Sigmoid colon (tissue), 7 donors: ENCODE data around the gene HABP2. TPM values are rescaled to one million over a fixed set of nuclear protein-coding genes. Genes with fewer than 3 reads are reported as not detected.

Experiments
- DNase-seq: peaks from one replicate; pipeline ENCODE4 v3.0.0-alpha.2; 2019
- H3K27ac ChIP-seq, 4 donors: fragments of 200-600 bp; sonication (generic); one replicate each; pipeline ENCODE4 v1.5.1; 2016 to 2019; ENCODE audit warnings: mild to moderate bottlenecking in 1 of 4
- H3K27me3 ChIP-seq, 3 donors: fragments of 200-600 bp; sonication (generic); one replicate each; pipeline ENCODE4 v1.5.1; 2019; ENCODE audit warnings: mild to moderate bottlenecking in 1 of 3
- H3K36me3 ChIP-seq, 4 donors: fragments of 200-600 bp; sonication (generic); one replicate each; pipeline ENCODE4 v1.5.1; 2016 to 2019
- H3K4me1 ChIP-seq, 4 donors: fragments of 200-600 bp; sonication (generic); one replicate each; pipeline ENCODE4 v1.5.1; 2017 to 2019
- H3K4me3 ChIP-seq, 4 donors: fragments of 200-600 bp; sonication (generic); one replicate each; pipeline ENCODE4 v1.5.1; 2017 to 2019; ENCODE audit warnings: mild to moderate bottlenecking in 2 of 4, moderate library complexity in 1 of 4
- H3K9me3 ChIP-seq, 4 donors: fragments of 200-600 bp in 3 of 4; sonication (generic) in 3 of 4; one replicate each; pipeline versions ENCODE4 v1.5.1 to v1.6.1; 2013 to 2019
- EP300 ChIP-seq, 4 donors: sonication (generic); formaldehyde crosslinking; IDR thresholded peaks; one replicate each; pipeline ENCODE4 v1.6.1; 2017; ENCODE audit warnings: antibody characterized with exemption in 4 of 4
- POLR2A ChIP-seq, 2 donors: fragments of 450-650 bp; IDR thresholded peaks; one replicate each; pipeline ENCODE4 v1.6.1; 2016; ENCODE audit warnings: antibody characterized with exemption in 2 of 2, mild to moderate bottlenecking in 2 of 2, moderate library complexity in 2 of 2
- POLR2AphosphoS5 ChIP-seq, 4 donors: sonication (generic); formaldehyde crosslinking; IDR thresholded peaks; one replicate each; pipeline ENCODE4 v1.6.1; 2017; ENCODE audit warnings: antibody characterized with exemption in 4 of 4
- WGBS, 2 donors: extraction: QIAGEN DNeasy Blood & Tissue Kit; methylation state at CpG; one replicate each; pipeline ENCODE4 v1.1.7; 2013; 5-methylcytosine and 5-hydroxymethylcytosine counted together
- intact Hi-C: fragments of 100-400 bp; cut with DNase I; formaldehyde crosslinking; loops from one replicate; pipeline ENCODE4 v1.15.1; 2023
- polyA plus RNA-seq, 3 donors: library from polyadenylated mRNA; stranded (reverse); fragments of 200-250 nt; gene quantifications; one replicate each; pipeline ENCODE4 v1.2.3, GENCODE V29; 2013
- total RNA-seq, 4 donors: library from RNA; depleted of rRNA; stranded (reverse); fragments of >200 nt; gene quantifications; one replicate each; pipeline ENCODE4 v1.1.0, GENCODE V29; 2016
- TF ChIP-seq, protein P1 (sequence below), 4 experiments: fragments of 450-650 bp in 3 of 4; fragments of 200-600 bp in 1 of 4; IDR thresholded peaks; one replicate each; pipeline ENCODE4 v1.5.1; 2016 to 2019; ENCODE audit warnings: antibody characterized with exemption in 4 of 4, mild to moderate bottlenecking in 3 of 4, moderate library complexity in 2 of 4
- donor health status: healthy with polysubstance abuse.
- donor health status: Bipolar disorder and iron deficiency.
- donor health status: healthy.

The HABP2 gene
- total and polyA plus RNA-seq, 7 donors: not detected

DNA sequence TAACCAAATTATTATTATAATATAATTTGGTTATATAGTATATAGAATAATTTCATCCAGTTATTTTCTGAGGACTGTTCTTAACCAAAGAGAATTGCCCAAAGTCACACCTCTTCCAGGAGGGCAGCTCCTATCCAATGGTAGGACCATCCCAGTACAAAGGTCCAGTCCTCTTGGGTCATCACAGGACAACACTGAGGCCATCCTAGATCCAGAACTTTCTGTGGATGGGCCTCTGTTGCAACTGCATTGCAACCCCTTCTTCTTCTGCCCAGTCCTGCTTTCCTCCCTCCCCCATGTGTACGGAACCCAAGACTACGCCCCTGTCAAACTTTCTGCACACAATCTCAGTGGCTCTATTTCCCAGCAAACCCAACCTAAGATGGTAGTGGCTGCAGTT is 5.4 kb upstream of the HABP2 start:
- no peaks in the 10 kb centered on the region for H3K36me3 ChIP-seq
- intact Hi-C loops: no loop called here
- H3K4me1 ChIP-seq: no peaks in the 10 kb centered on the region
- no peak for DNase-seq
- no peaks in the 10 kb centered on the region for H3K9me3 ChIP-seq
- TF ChIP-seq, protein P1, sequence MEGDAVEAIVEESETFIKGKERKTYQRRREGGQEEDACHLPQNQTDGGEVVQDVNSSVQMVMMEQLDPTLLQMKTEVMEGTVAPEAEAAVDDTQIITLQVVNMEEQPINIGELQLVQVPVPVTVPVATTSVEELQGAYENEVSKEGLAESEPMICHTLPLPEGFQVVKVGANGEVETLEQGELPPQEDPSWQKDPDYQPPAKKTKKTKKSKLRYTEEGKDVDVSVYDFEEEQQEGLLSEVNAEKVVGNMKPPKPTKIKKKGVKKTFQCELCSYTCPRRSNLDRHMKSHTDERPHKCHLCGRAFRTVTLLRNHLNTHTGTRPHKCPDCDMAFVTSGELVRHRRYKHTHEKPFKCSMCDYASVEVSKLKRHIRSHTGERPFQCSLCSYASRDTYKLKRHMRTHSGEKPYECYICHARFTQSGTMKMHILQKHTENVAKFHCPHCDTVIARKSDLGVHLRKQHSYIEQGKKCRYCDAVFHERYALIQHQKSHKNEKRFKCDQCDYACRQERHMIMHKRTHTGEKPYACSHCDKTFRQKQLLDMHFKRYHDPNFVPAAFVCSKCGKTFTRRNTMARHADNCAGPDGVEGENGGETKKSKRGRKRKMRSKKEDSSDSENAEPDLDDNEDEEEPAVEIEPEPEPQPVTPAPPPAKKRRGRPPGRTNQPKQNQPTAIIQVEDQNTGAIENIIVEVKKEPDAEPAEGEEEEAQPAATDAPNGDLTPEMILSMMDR (IDR thresholded peaks at IDR 0.05): no peak
- TF ChIP-seq POLR2AphosphoS5 (IDR thresholded peaks at IDR 0.05): no peak
- TF ChIP-seq EP300 (IDR thresholded peaks at IDR 0.05): no peak
- TF ChIP-seq POLR2A (IDR thresholded peaks at IDR 0.05): no peak
- WGBS, 2 donors: 94 to 97% methylated on average over 2 of the region's 2 CpGs
- H3K4me3 ChIP-seq: no peak overlapping the region
- H3K27me3 ChIP-seq: no peaks in the 10 kb centered on the region
- no peak overlapping the region for H3K27ac ChIP-seq

DNA sequence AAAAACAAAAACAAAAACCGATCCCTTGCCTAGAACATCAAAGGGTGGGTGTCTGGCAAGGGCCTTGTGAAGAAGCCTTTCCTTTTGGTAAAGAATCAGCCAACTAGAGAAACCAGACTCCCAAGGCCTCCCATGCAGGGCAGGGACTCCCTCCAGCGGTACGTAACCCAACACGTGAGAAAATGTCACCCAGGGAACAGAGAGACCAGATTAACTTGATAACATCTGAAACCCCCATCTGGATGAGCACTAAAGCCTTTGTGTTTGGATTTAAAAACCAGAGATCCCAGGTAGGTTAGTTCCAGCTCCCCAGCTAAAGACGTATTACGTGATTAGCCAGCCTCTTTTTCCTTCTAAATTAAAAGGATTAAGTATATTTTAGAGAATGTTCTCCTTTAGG is 3.0 kb upstream of the HABP2 start:
- Histone ChIP-seq H3K36me3 (no peaks in the 10 kb centered on the region), H3K4me1 (no peaks in the 10 kb centered on the region), H3K27me3 (no peaks in the 10 kb centered on the region), H3K9me3 (no peaks in the 10 kb centered on the region), H3K27ac (no peak overlapping the region), H3K4me3 (no peak overlapping the region)
- WGBS, 2 donors: 92 to 96% methylated on average over 6 of the region's 6 CpGs
- no peak for DNase-seq
- intact Hi-C loops: no loop called here
- TF ChIP-seq, protein P1 (IDR thresholded peaks at IDR 0.05): no peak
- TF ChIP-seq POLR2A (IDR thresholded peaks at IDR 0.05) (no peak), POLR2AphosphoS5 (IDR thresholded peaks at IDR 0.05) (no peak), EP300 (IDR thresholded peaks at IDR 0.05) (no peak)

DNA sequence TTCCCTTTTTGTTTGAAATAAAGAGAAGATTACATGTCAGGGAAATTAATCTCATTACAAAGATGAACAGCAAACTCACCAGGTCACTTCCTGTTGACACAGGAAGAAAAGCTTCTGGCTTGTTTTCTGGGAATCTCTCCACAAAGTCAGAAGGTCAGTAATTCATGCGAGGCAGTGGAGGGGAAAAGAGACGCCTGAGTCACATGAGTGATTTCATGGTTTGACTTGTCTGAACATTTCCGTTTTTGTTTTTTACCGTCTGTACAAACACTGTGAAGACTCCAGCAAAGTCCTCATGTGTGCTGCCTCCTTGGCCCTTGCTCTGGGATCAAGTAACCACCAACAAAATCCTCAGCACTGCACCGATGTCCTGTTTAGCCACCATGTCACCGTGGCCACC is 2.5 kb upstream of the HABP2 start:
- no peak for DNase-seq
- Histone ChIP-seq H3K4me1 (no peaks in the 10 kb centered on the region), H3K4me3 (no peak overlapping the region), H3K36me3 (no peaks in the 10 kb centered on the region), H3K27ac (no peak overlapping the region), H3K9me3 (no peaks in the 10 kb centered on the region), H3K27me3 (no peaks in the 10 kb centered on the region)
- TF ChIP-seq POLR2A (IDR thresholded peaks at IDR 0.05) (no peak), POLR2AphosphoS5 (IDR thresholded peaks at IDR 0.05) (no peak), EP300 (IDR thresholded peaks at IDR 0.05) (no peak)
- TF ChIP-seq, protein P1 (IDR thresholded peaks at IDR 0.05): no peak
- 59 to 73% methylated on average over 6 of the region's 6 CpGs for WGBS, 2 donors
- intact Hi-C loops: no loop called here

DNA sequence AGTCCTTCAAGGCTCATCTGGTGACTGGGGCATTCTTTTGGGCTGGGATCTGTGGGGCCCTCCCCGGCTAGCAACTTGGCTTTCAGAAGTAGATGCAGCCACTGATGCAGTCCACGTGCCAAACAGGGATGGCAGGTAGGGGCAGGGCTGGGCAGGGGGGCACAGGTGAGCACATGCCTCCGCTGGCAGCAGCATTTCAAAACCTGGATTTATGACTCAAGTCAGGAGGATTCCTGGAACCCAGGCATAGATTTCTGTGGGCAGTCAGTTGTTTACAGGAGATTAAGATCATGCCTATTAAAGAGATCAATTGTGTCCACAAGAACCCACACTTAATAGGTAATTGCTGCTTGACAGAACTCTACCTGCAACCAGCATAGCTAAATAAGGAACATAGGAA is 839 bp upstream of the HABP2 start:
- intact Hi-C loops: no loop called here
- H3K27me3 ChIP-seq: no peaks in the 10 kb centered on the region
- H3K27ac ChIP-seq: no peak overlapping the region
- TF ChIP-seq EP300 (IDR thresholded peaks at IDR 0.05): no peak
- TF ChIP-seq, protein P1 (IDR thresholded peaks at IDR 0.05): no peak
- TF ChIP-seq POLR2AphosphoS5 (IDR thresholded peaks at IDR 0.05): no peak
- no peak for TF ChIP-seq POLR2A (IDR thresholded peaks at IDR 0.05)
- 91 to 96% methylated on average over 3 of the region's 3 CpGs for WGBS, 2 donors
- no peaks in the 10 kb centered on the region for H3K9me3 ChIP-seq
- no peak overlapping the region for H3K4me3 ChIP-seq
- DNase-seq: no peak
- H3K36me3 ChIP-seq: no peaks in the 10 kb centered on the region
- peaks cover 0 to 2% (median 0%) of the 10 kb centered on the region in 4 donors for H3K4me1 ChIP-seq

DNA sequence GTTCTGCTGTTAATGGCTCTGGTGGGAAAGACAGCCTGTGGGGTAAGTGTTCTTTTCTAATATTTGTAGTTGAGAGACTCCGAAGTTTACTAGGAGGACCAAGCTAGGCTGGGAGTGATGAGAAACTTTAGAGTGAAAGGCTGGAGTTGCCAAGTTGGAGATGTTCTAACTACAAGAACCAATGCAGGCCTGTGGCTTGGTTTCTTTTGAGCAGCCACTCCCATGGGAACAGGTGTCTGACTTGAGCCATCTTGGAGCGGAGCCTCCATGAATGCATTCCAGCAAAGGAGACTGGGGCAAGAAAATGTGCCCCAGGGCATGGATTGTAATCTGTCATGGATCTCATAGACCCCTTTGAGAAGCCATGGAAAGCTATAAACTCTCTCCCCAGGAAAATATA is 296 bp downstream of the HABP2 start:
- no peaks in the 10 kb centered on the region for H3K27me3 ChIP-seq
- no peak overlapping the region for H3K4me3 ChIP-seq
- whole genome bisulfite sequencing, 2 donors: 89 to 93% methylated on average over 2 of the region's 2 CpGs
- H3K9me3 ChIP-seq: no peaks in the 10 kb centered on the region
- peaks cover 0 to 13% (median 3%) of the 10 kb centered on the region in 4 donors for H3K4me1 ChIP-seq
- no peaks in the 10 kb centered on the region for H3K36me3 ChIP-seq
- DNase-seq: no peak
- H3K27ac ChIP-seq: no peak overlapping the region
- intact Hi-C loops: no loop called here
- TF ChIP-seq POLR2AphosphoS5 (IDR thresholded peaks at IDR 0.05): no peak
- TF ChIP-seq, protein P1 (IDR thresholded peaks at IDR 0.05): no peak
- TF ChIP-seq EP300 (IDR thresholded peaks at IDR 0.05): no peak
- no peak for TF ChIP-seq POLR2A (IDR thresholded peaks at IDR 0.05)
